H1 (cell line): Measurements from ENCODE around the gene STAT3. TPM values are rescaled to one million over a fixed set of nuclear protein-coding genes. Genes with fewer than 3 reads are reported as not detected.
A peak's percentile ranks its signal among the peaks of the same experiment; 100 is the strongest.

Source experiments
- CTCF ChIA-PET: fragments of 300-600 bp; sonication (Branson Sonifier 250); formaldehyde crosslinking; loops from one replicate; lab custom pipeline; 2021; ENCODE audit not compliant: partially characterized antibody; lab: Charles Lee
- POLR2A ChIA-PET: fragments of 300-600 bp; sonication (Branson Sonifier 250); formaldehyde crosslinking; loops from one replicate; lab custom pipeline; 2021; ENCODE audit warnings: inconsistent platforms; ENCODE audit not compliant: partially characterized antibody; lab: Charles Lee
- DNase-seq, 2 experiments: peaks; one replicate each; pipeline versions ENCODE4 v3.0.0 to v3.0.0-alpha.2; 2010 to 2022; ENCODE audit warnings: low spot score in 2 of 2, low read depth in 1 of 2, mixed read lengths in 1 of 2
- FAIRE-seq: peaks from 2 replicates; lab custom pipeline; 2011; peaks lifted over from hg19 to GRCh38; lab: Jason Lieb, UNC
- H2AFZ ChIP-seq: 2 replicates; pipeline ENCODE4 v1.8.1; 2012; ENCODE audit warnings: low read length, inconsistent platforms
- H2AK5ac ChIP-seq: 2 replicates; pipeline ENCODE4 v1.6.1; 2013; ENCODE audit warnings: low read depth, low read length
- H2BK120ac ChIP-seq: replicated peaks from 2 replicates; pipeline ENCODE3; 2013; ENCODE audit warnings: low read depth, low read length, inconsistent platforms
- H2BK12ac ChIP-seq: 2 replicates; pipeline ENCODE4 v1.6.1; 2013; ENCODE audit warnings: low read depth, low read length
- H2BK15ac ChIP-seq: 2 replicates; pipeline ENCODE4 v1.6.1; 2013; ENCODE audit warnings: low read length
- H2BK20ac ChIP-seq: 2 replicates; pipeline ENCODE4 v1.6.1; 2013; ENCODE audit warnings: low read length
- H2BK5ac ChIP-seq: 2 replicates; pipeline ENCODE4 v1.6.1; 2013; ENCODE audit warnings: low read depth, low read length
- H3K14ac ChIP-seq: 2 replicates; pipeline ENCODE4 v1.6.1; 2013; ENCODE audit warnings: inconsistent platforms; ENCODE audit not compliant: insufficient read length
- H3K18ac ChIP-seq: 2 replicates; pipeline ENCODE4 v1.6.1; 2013; ENCODE audit warnings: low read length; ENCODE audit errors: extremely low read depth
- H3K23ac ChIP-seq: 2 replicates; pipeline ENCODE4 v1.6.1; 2013; ENCODE audit warnings: inconsistent platforms; ENCODE audit not compliant: insufficient read length
- H3K23me2 ChIP-seq: 2 replicates; pipeline ENCODE4 v1.6.1; 2013; ENCODE audit warnings: low read depth, low read length
- H3K27ac ChIP-seq: 2 replicates; pipeline ENCODE4 v1.6.1; 2011; ENCODE audit warnings: low read depth, low read length, inconsistent platforms
- H3K27me3 ChIP-seq, 4 experiments: replicated peaks in 1 of 4; 1 replicate in 1 of 4; 2 replicates in 3 of 4; pipeline versions ENCODE4 v1.6.1 to v1.8.1; 2011 to 2013; ENCODE audit warnings: low read length in 3 of 4, mild to moderate bottlenecking in 3 of 4, inconsistent platforms in 2 of 4, mixed read lengths in 2 of 4, moderate library complexity in 1 of 4; ENCODE audit not compliant: control insufficient read depth in 3 of 4, insufficient read depth in 3 of 4; ENCODE audit errors: extremely low read depth in 1 of 4
- H3K36me3 ChIP-seq, 4 experiments: 2 replicates each; pipeline versions ENCODE4 v1.6.1 to v1.8.1; 2011 to 2013; ENCODE audit warnings: mild to moderate bottlenecking in 4 of 4, low read length in 3 of 4, moderate library complexity in 2 of 4, control low read depth in 1 of 4, inconsistent platforms in 1 of 4; ENCODE audit not compliant: insufficient read depth in 4 of 4, control insufficient read depth in 2 of 4
- H3K4ac ChIP-seq: replicated peaks from 2 replicates; pipeline ENCODE3; 2013; ENCODE audit warnings: low read length, low read depth, mixed read lengths, inconsistent platforms; ENCODE audit not compliant: insufficient read length
- H3K4me1 ChIP-seq, 4 experiments: replicated peaks in 1 of 4; 1 replicate in 1 of 4; 2 replicates in 3 of 4; pipeline versions ENCODE4 v1.6.1 to v1.8.1; 2011 to 2013; ENCODE audit warnings: low read length in 3 of 4, inconsistent platforms in 2 of 4, mixed read lengths in 1 of 4; ENCODE audit not compliant: insufficient read depth in 4 of 4, control insufficient read depth in 3 of 4
- H3K4me2 ChIP-seq, 2 experiments: 2 replicates each; pipeline versions ENCODE4 v1.6.1 to v1.8.1; 2011 to 2013; ENCODE audit warnings: low read depth in 2 of 2, low read length in 2 of 2, control low read depth in 1 of 2, inconsistent platforms in 1 of 2, mild to moderate bottlenecking in 1 of 2; ENCODE audit not compliant: insufficient read depth in 1 of 2
- H3K4me3 ChIP-seq, 4 experiments: fragments of 200-600, 300-600 bp in 1 of 4; sonication (generic), shearing (Covaris generic), sonication (Bioruptor Twin) in 1 of 4; 2 replicates each; pipeline versions ENCODE4 v1.5.1 to v1.8.1; 2011 to 2016; ENCODE audit warnings: low read length in 4 of 4, low read depth in 3 of 4, control low read depth in 2 of 4, inconsistent platforms in 2 of 4, mild to moderate bottlenecking in 2 of 4, mixed read lengths in 1 of 4, moderate library complexity in 1 of 4; ENCODE audit not compliant: insufficient read depth in 2 of 4; ENCODE audit errors: extremely low read depth in 1 of 4
- H3K56ac ChIP-seq: replicated peaks from 2 replicates; pipeline ENCODE3; 2013; ENCODE audit warnings: low read depth, mild to moderate bottlenecking, mixed read lengths, low read length, inconsistent platforms; ENCODE audit not compliant: insufficient read length
- H3K79me1 ChIP-seq: 2 replicates; pipeline ENCODE4 v1.6.1; 2013; ENCODE audit warnings: low read depth, low read length, control low read depth
- H3K79me2 ChIP-seq, 2 experiments: 2 replicates each; pipeline versions ENCODE4 v1.6.1 to v1.8.1; 2012 to 2013; ENCODE audit warnings: low read length in 2 of 2, mild to moderate bottlenecking in 2 of 2, inconsistent platforms in 1 of 2; ENCODE audit not compliant: insufficient read depth in 2 of 2, control insufficient read depth in 1 of 2
- H3K9ac ChIP-seq, 4 experiments: replicated peaks in 1 of 4; 1 replicate in 1 of 4; 2 replicates in 3 of 4; pipeline versions ENCODE4 v1.6.1 to v1.8.1; 2011 to 2013; ENCODE audit warnings: low read depth in 3 of 4, low read length in 3 of 4, control low read depth in 2 of 4, mild to moderate bottlenecking in 2 of 4, moderate library complexity in 2 of 4, inconsistent platforms in 1 of 4; ENCODE audit errors: extremely low read depth in 1 of 4
- H3K9me3 ChIP-seq, 2 experiments: 2 replicates each; pipeline versions ENCODE4 v1.6.1 to v1.8.1; 2012 to 2013; ENCODE audit warnings: mild to moderate bottlenecking in 2 of 2, moderate library complexity in 2 of 2, control low read depth in 1 of 2, inconsistent platforms in 1 of 2, low read depth in 1 of 2, low read length in 1 of 2, mixed read lengths in 1 of 2; ENCODE audit not compliant: insufficient read depth in 2 of 2
- H4K20me1 ChIP-seq, 2 experiments: replicated peaks in 1 of 2; 2 replicates each; pipeline versions ENCODE3 to v1.8.1; 2011 to 2013; ENCODE audit warnings: inconsistent platforms in 2 of 2, low read length in 2 of 2, mild to moderate bottlenecking in 1 of 2; ENCODE audit not compliant: insufficient read depth in 2 of 2, control insufficient read depth in 1 of 2
- H4K5ac ChIP-seq: 2 replicates; pipeline ENCODE4 v1.6.1; 2013; ENCODE audit warnings: low read length, low read depth, mixed read lengths, inconsistent platforms; ENCODE audit not compliant: insufficient read length
- H4K8ac ChIP-seq: 2 replicates; pipeline ENCODE4 v1.8.0; 2013; ENCODE audit warnings: mild to moderate bottlenecking, moderate library complexity, low read length, inconsistent platforms; ENCODE audit not compliant: insufficient read depth; ENCODE audit errors: extremely low read depth
- H4K91ac ChIP-seq: replicated peaks from 2 replicates; pipeline ENCODE3; 2013; ENCODE audit warnings: low read length, mixed read lengths, inconsistent platforms; ENCODE audit not compliant: insufficient read length
- CEBPB ChIP-seq: IDR thresholded peaks from 2 replicates; pipeline ENCODE4 v1.6.1; 2012; ENCODE audit warnings: low read depth, low read length
- JUN ChIP-seq: IDR thresholded peaks from 2 replicates; pipeline ENCODE4 v1.6.1; 2011; ENCODE audit warnings: low read depth, mild to moderate bottlenecking, improper control_type of control experiment, low read length
- MAX ChIP-seq: IDR thresholded peaks from 2 replicates; pipeline ENCODE4 v1.6.1; 2012; ENCODE audit warnings: inconsistent platforms
- POLR2AphosphoS5 ChIP-seq: IDR thresholded peaks from 2 replicates; pipeline ENCODE4 v1.6.1; 2011; ENCODE audit warnings: low read depth, low read length
- WGBS, 2 experiments: shearing (Covaris generic) in 1 of 2; methylation state at CpG; one replicate each; pipeline versions ENCODE4 v1.1.6 to v1.1.7; 2013 to 2015; ENCODE audit warnings: low lambda C conversion rate in 2 of 2, mixed read lengths in 2 of 2, inconsistent platforms in 1 of 2, low coverage in 1 of 2, missing lambda C conversion rate in 1 of 2; ENCODE audit not compliant: insufficient replicate concordance in 2 of 2, insufficient coverage in 1 of 2, insufficient read length in 1 of 2; ENCODE audit errors: extremely low coverage in 1 of 2, missing lambda C conversion rate in 1 of 2; 5-methylcytosine and 5-hydroxymethylcytosine counted together
- polyA plus RNA-seq, 7 experiments: library from polyadenylated mRNA; depleted of rRNA in 3 of 7; stranded (reverse) in 5 of 7; unstranded in 2 of 7; fragments of >200 nt in 5 of 7; fragments of 200-250 nt in 2 of 7; gene quantifications; 1 replicate in 5 of 7; 2 replicates in 1 of 7; 4 replicates in 1 of 7; pipeline versions ENCODE4 v1.2.1 to v1.2.3, GENCODE V29; 2011 to 2013; ENCODE audit warnings: missing spikeins in 2 of 7, mixed read lengths in 2 of 7
- total RNA-seq: library from RNA; stranded (reverse); fragmentation: NEBNext Ultra II Directional; extraction: Animal tissue kit (Norgen Biotek cat#: 25700); gene quantifications from 2 replicates; pipeline ENCODE4 v1.2.1, GENCODE V29; 2021

The STAT3 gene
- total and polyA plus RNA-seq, 2 of the 8 experiments (the other 6 are each of a cell fraction or from before 2014, with no cell fraction given), result 38.4 to 94.1 TPM

- Histone ChIP-seq H3K14ac (no peak overlapping the region), H3K27ac (peak overlapping the region; percentile 30; the same call in 1 of the 2 replicates), H3K23ac (no peak overlapping the region), H2BK15ac (no peak overlapping the region), H3K36me3 (peaks cover 2 to 14% (median 10%) of the 10 kb centered on the region in 4 experiments; a peak in 6 of 8 replicates), H4K5ac (no peak overlapping the region), H3K9me3 (no peaks in the 10 kb centered on the region), H2AK5ac (peak overlapping the region; percentile 39; the same call in 1 of the 2 replicates), H3K4me1 (peaks cover 5 to 20% (median 8%) of the 10 kb centered on the region in 4 experiments; a peak in 6 of 7 replicates), H2BK120ac (no peak overlapping the region), H2AFZ (no peak overlapping the region), H3K27me3 (no peaks in the 10 kb centered on the region), H3K79me1 (no peaks in the 10 kb centered on the region; the same call in 1 of the 2 replicates), H3K4me3 (peak overlapping the region in 1 of 4 experiments; percentile 46; a peak in 1 of 8 replicates), H4K91ac (no peak overlapping the region), H3K4me2 (peak overlapping the region in 1 of 2 experiments; percentile 16; a peak in 2 of 4 replicates), H3K18ac (no peak overlapping the region), H3K9ac (peak overlapping the region in 3 of 4 experiments; percentile 13 to 47 (median 17); a peak in 2 of 7 replicates), H4K20me1 (peaks cover 0 to 3% of the 10 kb centered on the region in 2 experiments), H2BK5ac (no peak overlapping the region), H2BK20ac (no peak overlapping the region; the same call in 1 of the 2 replicates), H3K79me2 (no peaks in the 10 kb centered on the region), H2BK12ac (no peak overlapping the region), H3K4ac (no peak overlapping the region), H4K8ac (no peak overlapping the region), H3K23me2 (no peaks in the 10 kb centered on the region), H3K56ac (no peak overlapping the region)
- CTCF ChIA-PET, result interaction anchor here (0.5 to 24.6 kb wide), 16 partner anchors 10 to 607 kb away, joined by 3 to 542 read pairs (median 4); no protein-coding TSS in a partner anchor
- WGBS, 2 experiments, result 83% methylated on average over 19 of the region's 19 CpGs; no CpG with 5 or more reads in 1 of the 2 experiments
- FAIRE-seq, result peak; percentile 55
- TF ChIP-seq JUN (no peak), MAX (0 out of 2 replicates have a peak, but pooled peaks have one; percentile 18), POLR2AphosphoS5 (0 out of 2 replicates have a peak, but pooled peaks have one; percentile 33), CEBPB (peak; percentile 98)
- POLR2A ChIA-PET, result interaction anchor here (0.9 to 4.8 kb wide), 14 partner anchors 10 to 202 kb away, joined by 3 to 33 read pairs (median 4); partner anchors contain the start of genes STAT3 and STAT5A
- no peak for DNase-seq
These were observed 76.8 kb downstream of the STAT3 start for GRCh38 chr17:42311240-42312034.
